AG04450 (cell line): ENCODE data around the gene UBE3A. TPM values are rescaled to one million over a fixed set of nuclear protein-coding genes. Genes with fewer than 3 reads are reported as not detected.

Source experiments
- CTCF ChIA-PET: fragments of 300-600, 350-600 bp; formaldehyde crosslinking; extraction: SDS; loops from one replicate; lab custom pipeline; 2022; ENCODE audit warnings: antibody characterized with exemption, inconsistent platforms; lab: Charles Lee
- POLR2A ChIA-PET: fragments of 350-600 bp; formaldehyde crosslinking; extraction: SDS; loops from one replicate; lab custom pipeline; 2021; ENCODE audit warnings: antibody characterized with exemption, inconsistent platforms; lab: Yijun Ruan, JAX
- DNase-seq: peaks from one replicate; pipeline ENCODE4 v3.0.0-alpha.2; 2011; ENCODE audit warnings: low read depth, low spot score
- H3K27ac ChIP-seq: one replicate; pipeline ENCODE4 v1.5.1; 2012; ENCODE audit warnings: low read depth, low read length, control low read depth
- H3K27me3 ChIP-seq: one replicate; pipeline ENCODE4 v1.6.0; 2012; ENCODE audit warnings: low read length; ENCODE audit not compliant: control insufficient read depth, insufficient read depth
- H3K4me3 ChIP-seq: 2 replicates; pipeline ENCODE4 v1.5.1; 2011; ENCODE audit warnings: mild to moderate bottlenecking, low read depth, low read length, control low read depth
- H3K9me3 ChIP-seq: 2 replicates; pipeline ENCODE4 v1.5.1; 2012; ENCODE audit warnings: low read length; ENCODE audit not compliant: control insufficient read depth, insufficient read depth
- CTCF ChIP-seq: IDR thresholded peaks from 2 replicates; pipeline ENCODE4 v1.5.1; 2011; ENCODE audit warnings: low read depth, low read length, control low read depth, inconsistent platforms
- polyA plus RNA-seq: library from polyadenylated mRNA; depleted of rRNA; stranded (reverse); fragments of >200 nt; gene quantifications from 2 replicates; pipeline ENCODE4 v1.2.3, GENCODE V29; 2011

The UBE3A gene
- polyA plus RNA-seq, 1 experiment = 51.6 TPM

- no peak for TF ChIP-seq CTCF
- ChIA-PET POLR2A (interaction anchor here (0.7 kb wide), 1 partner anchor 289 kb away, joined by 11 read pairs; no protein-coding TSS in a partner anchor), CTCF (interaction anchor here (0.6 kb wide), 1 partner anchor 74 kb away, joined by 3 read pairs; no protein-coding TSS in a partner anchor)
These were observed 11.8 kb downstream of the UBE3A start for GRCh38 chr15:25426896-25427610.

GRCh38 chr15:25424073-25424472 lies 14.8 kb downstream of the UBE3A start:
- H3K9me3 ChIP-seq = peaks cover 3% of the 10 kb centered on the region; the same call in 1 of the 2 replicates
- H3K4me3 ChIP-seq = no peak overlapping the region
- ChIA-PET POLR2A (no interaction called here), CTCF (no interaction called here)
- TF ChIP-seq CTCF = no peak
- no peak overlapping the region for H3K27ac ChIP-seq
- no peaks in the 10 kb centered on the region for H3K27me3 ChIP-seq
- DNase-seq = no peak

More at GRCh38 chr15:25426896-25427610, 11.8 kb downstream of the UBE3A start:
- H3K27me3 ChIP-seq = no peaks in the 10 kb centered on the region
- no peak overlapping the region for H3K27ac ChIP-seq
- H3K9me3 ChIP-seq = no peaks in the 10 kb centered on the region
- DNase-seq = no peak
- no peak overlapping the region for H3K4me3 ChIP-seq

GRCh38 chr15:25422021-25422420 lies 16.8 kb downstream of the UBE3A start:
- no peak overlapping the region for H3K4me3 ChIP-seq
- ChIA-PET POLR2A (no interaction called here), CTCF (no interaction called here)
- TF ChIP-seq CTCF = no peak
- peaks cover 3% of the 10 kb centered on the region; the same call in 1 of the 2 replicates for H3K9me3 ChIP-seq
- DNase-seq = no peak
- H3K27ac ChIP-seq = no peak overlapping the region
- no peaks in the 10 kb centered on the region for H3K27me3 ChIP-seq

- Histone ChIP-seq H3K27ac (no peak overlapping the region), H3K27me3 (no peaks in the 10 kb centered on the region), H3K4me3 (no peak overlapping the region), H3K9me3 (peaks cover 3% of the 10 kb centered on the region; the same call in 1 of the 2 replicates)
- TF ChIP-seq CTCF = no peak
- ChIA-PET CTCF (no interaction called here), POLR2A (no interaction called here)
- DNase-seq = no peak
These were observed 20.6 kb downstream of the UBE3A start for GRCh38 chr15:25418202-25418601.

GRCh38 chr15:25417604-25418003 lies 21.2 kb downstream of the UBE3A start:
- POLR2A ChIA-PET = no interaction called here
- Histone ChIP-seq H3K9me3 (peaks cover 3% of the 10 kb centered on the region; the same call in 1 of the 2 replicates), H3K4me3 (no peak overlapping the region), H3K27me3 (no peaks in the 10 kb centered on the region), H3K27ac (no peak overlapping the region)
- no peak for TF ChIP-seq CTCF
- CTCF ChIA-PET = no interaction called here
- DNase-seq = no peak
